HG03025 (cell line): ENCODE data around the gene CCDC138.

Experiments used
- ATAC-seq: cut with Tn5 transposase; IDR thresholded peaks from one replicate; pipeline ENCODE4 v1.9.1; 2021; ENCODE audit warnings: mild to moderate bottlenecking, moderate library complexity; ENCODE audit not compliant: unreplicated experiment, low FRiP score

Gene CCDC138

DNA sequence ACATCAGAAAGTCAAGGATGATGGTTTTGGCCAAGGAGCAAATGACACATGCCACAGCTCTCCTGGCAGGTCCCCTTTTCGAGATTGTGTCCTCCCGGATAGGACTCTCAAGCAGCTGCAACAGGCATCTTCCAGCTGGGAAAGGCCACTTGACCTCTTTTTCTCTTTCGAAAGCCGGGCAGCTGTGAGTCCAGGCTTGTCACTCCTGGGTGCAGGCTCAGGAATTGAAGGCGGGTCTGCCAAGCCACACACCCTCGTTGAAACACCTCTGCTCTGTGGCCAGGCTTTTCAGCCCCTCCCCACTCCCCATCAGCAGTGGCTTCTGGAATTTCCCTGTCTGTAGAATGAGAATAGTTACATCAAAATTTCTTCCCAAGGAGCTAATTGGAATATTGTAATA lies 98.0 kb downstream of the CCDC138 start:
- no peak for ATAC-seq

DNA sequence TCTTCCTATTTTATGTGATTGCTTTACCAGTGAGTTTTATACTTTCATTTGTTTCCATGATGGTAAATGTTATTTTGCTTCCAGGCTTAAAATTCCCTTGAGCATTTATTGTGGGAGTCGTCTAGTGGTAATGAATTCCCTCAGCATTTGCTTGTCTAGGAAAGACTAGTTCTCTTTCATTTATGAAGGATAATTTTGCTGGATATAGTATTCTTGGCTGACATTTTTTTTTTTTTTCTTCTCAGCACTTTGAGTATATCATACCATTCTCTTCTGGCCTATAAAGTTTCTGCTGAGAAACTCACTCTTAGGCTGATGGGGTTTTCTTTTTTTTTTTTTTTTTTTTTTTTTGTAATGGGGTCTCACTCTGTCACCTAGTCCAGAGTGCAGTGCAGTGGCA lies 103.3 kb downstream of the CCDC138 start:
- ATAC-seq, result no peak

- ATAC-seq, result no peak
These were observed 106.7 kb downstream of the CCDC138 start for GRCh38 chr2:108893277-108893676.

- no peak for ATAC-seq
These were observed 108.2 kb downstream of the CCDC138 start for GRCh38 chr2:108894766-108895165.

DNA sequence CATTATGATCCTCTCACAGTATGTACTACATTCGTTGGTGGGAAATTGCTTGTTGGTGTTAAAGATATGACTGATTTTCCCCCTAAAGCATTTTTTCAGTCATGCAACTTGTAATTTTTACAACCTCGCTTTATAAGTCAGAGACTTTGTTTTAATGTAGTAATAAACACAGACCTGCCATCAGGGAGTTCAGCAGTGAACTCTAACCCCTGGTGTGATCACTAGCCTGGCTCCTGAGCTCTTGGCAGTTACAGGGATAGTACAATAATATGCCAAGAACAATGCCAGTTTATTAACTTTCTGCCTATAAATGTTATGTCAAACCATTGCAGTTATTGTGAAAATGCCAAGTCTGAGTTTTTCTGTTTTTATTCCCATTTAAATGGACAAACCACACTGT lies 108.6 kb downstream of the CCDC138 start:
- ATAC-seq, result no peak

DNA sequence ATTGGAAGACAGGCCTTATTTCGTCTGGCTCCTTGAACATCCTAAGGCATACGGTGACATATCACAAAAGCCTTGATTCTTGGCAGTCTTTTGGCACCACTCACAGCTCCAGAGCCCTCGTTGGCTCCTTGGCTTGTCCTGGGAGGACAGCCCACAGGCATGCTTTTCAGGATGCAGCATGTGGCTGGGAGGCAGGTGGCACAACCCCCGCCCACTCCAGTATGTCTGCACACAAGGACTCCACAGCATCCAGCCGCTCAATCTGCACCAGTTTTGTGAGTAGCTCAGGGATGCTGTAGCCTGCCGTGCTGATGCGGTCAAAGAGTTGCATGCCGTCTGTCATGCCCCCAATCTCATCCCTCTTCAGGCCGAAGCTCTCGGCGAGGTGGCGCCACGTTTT lies 110.2 kb downstream of the CCDC138 start:
- ATAC-seq, result no peak

- no peak for ATAC-seq
These were observed 111.9 kb downstream of the CCDC138 start for GRCh38 chr2:108898315-108899082.

DNA sequence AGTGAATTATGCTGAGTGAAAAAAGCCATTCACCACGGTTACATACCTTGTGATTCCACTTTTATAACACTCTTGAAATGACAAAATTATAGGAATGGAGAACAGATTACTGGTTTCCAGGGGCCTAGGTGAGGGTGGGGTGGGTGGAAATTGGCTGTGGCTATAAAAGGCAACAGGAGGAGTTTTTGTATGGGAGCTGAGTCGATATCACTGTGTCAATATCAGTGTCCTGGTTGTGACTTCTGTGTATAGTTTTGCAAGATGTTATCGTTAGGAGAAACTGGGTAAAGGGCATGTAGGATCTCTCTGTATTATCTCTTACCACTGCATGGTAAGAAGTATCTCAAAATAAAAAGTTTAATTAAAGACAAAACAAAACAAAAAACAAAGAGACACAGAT lies 118.1 kb downstream of the CCDC138 start:
- ATAC-seq, result no peak

DNA sequence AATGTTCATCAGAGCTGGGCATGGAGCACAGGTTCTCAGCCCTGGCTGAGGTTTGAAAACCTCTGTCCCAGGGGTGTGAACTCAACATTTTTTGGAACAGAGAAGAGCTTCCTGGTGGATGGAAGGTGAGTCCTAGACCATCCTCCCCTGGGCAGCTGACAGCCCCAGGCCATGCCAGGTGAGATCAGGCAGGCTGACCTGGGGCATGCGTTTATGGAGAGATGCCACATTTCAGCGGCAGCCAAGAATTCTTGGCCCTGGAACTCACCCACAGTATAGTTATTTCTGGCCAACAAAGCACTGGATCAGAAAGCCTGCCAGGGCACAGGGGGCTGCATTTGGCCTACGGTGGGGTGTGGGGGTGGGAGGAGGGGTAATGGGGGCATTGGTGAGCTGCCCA lies 118.6 kb downstream of the CCDC138 start:
- ATAC-seq, result no peak

GRCh38 chr2:108905906-108906305 lies 119.3 kb downstream of the CCDC138 start:
- no peak for ATAC-seq

DNA sequence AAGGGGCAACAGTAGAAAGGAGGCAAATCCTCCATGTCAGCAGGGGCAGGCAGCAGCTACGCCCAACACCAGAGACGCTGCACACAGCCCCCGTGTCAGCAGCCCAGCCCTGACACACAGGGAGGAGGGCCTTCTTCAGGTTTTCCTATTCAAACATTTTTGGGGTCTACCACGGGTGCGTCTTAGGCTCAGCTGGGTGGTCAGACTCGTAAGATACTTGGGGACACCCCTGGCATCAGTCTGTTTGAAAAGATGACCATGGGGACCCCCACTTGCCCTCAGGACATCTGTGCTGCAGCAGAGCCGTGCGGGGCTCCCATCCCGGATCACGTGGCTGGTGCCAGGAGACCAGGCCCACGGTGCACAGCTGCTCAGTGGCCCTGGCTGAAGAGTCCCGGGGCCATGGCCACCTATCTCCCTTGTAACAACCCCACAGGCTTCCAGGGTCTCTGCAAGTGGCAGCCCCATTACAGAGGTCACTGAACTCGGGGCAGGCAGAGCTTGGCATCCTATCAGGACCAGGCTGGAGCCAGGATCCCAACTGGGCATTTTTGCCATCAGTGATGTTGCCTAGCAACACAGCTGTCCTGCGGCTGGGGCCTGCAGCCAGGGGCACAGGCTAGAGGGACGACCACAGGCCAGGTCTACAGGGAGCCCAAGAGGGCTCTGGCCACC lies 120.0 kb downstream of the CCDC138 start:
- ATAC-seq, result no peak

GRCh38 chr2:108907822-108908712 lies 121.5 kb downstream of the CCDC138 start:
- no peak for ATAC-seq

DNA sequence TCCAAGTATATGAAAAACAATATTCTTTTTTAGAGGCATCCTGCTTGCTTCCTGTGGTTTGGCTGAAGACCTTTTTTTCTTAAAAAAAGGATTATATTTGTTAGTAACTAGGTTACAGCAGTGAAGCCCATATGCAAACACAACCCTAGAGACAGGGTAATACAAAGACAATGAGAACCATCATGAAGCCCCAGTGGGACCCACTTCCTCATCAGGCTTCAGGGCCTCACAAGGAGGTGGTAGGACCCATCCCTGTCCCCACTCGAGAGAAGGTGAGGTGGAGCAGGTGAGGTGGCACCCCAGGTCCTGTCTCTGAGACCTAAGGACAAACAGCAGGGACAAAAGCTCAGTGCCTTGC lies 122.1 kb downstream of the CCDC138 start:
- ATAC-seq, result no peak

DNA sequence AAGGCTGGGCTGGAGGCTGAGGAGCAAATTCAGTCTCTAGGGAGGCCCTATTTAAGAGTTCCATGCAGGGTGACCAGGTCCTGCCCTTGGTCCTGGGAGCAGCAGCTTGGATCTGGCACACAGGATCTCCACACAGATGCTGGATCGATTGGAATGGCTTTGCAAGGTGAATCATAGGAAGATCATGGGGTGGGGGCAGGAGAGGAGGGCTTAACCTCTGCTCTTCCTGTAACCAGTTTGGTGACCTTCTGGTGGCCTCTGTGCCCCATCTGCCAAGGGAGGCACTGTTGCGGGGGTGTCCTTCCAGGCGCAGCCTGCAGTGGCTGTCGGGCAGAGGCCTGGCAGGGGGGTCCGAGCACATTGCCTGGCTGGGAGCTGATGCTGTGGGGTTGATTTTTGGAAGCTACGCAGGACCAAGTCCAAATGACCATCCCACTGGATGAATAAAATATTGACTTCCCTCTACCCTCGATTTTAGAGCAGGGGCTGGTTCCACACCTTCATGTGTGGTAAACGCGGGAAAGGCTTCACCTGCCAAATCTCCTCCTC lies 122.8 kb downstream of the CCDC138 start:
- ATAC-seq, result no peak

DNA sequence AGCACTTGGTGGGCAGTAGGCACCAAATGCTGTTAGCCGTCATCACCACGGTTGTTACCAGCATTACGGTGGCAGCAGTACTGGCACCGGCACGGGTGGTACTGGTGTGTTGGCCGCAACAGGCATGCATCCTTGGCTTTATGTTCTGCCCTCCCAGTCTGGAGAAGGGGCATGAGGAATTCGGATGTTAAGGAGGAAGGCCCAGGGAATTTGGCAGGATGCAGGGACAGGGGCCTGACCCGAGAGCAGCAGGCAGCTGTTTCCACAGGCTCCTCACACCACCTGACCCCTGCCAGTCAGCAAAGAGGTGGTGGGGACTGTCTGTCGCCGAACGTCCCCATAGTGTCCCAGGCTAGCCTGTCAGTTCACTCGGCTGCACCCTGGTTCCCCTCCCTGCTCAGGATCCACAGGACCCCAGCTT lies 123.5 kb downstream of the CCDC138 start:
- no peak for ATAC-seq

DNA sequence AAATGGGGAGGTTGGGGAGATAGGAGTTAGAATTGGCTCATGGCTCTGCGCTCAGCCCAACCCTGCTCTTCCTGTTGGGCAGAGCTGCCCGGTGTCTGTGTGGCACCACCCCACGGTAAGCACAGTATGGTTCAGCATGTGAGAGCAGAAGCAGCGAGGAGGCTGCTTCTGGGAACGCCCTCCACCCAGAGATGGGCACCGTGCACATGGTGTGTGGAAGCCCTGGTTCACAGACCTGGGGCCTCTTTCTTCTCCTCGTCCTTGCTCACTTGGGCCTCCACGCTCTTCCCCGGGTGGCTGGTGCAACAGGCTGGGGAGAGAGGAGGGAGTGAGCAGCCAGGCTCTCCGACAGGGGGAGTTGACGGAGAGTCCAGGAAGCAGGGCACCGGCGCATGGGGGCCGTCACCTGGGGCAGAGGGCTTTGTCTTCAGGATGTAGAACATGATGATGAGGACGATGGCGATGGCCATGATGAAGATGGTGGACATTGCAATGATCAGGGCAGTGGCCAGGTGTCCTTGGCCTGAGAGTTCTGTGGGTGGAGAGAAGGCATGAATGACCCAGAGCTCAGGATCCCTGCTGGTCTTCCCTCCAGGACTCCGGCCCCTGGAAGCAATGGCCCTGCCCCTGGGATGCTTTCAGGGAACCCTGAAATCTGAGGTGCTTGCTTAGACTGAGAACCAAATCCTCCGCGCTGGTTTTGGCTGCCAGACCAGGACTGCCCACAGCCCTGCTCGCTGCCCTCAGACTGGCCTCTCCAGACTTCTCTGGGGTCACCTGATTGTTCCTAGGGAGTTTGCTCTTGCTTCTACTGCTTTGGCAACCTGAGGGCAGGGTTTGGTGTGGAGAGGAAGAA lies 124.2 kb downstream of the CCDC138 start:
- no peak for ATAC-seq

DNA sequence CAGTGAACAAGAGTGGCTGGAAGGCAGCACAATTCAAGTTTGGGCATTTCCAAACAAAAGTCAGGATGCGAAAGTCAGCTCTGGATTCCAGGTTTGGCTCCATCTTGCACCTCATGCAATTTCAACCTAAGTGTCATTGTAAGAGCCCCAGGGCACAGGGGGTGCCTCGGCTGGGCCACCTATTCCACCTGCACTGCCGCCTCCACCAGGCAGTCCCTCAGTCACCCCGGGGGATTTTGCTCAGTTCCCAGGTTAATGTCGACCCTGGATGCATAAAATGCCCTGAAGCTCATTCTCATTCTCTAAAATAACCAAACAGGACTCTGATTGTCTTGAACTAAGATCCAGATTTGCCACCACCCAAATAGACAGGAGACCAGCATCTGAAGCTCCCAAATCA lies 124.8 kb downstream of the CCDC138 start:
- no peak for ATAC-seq

DNA sequence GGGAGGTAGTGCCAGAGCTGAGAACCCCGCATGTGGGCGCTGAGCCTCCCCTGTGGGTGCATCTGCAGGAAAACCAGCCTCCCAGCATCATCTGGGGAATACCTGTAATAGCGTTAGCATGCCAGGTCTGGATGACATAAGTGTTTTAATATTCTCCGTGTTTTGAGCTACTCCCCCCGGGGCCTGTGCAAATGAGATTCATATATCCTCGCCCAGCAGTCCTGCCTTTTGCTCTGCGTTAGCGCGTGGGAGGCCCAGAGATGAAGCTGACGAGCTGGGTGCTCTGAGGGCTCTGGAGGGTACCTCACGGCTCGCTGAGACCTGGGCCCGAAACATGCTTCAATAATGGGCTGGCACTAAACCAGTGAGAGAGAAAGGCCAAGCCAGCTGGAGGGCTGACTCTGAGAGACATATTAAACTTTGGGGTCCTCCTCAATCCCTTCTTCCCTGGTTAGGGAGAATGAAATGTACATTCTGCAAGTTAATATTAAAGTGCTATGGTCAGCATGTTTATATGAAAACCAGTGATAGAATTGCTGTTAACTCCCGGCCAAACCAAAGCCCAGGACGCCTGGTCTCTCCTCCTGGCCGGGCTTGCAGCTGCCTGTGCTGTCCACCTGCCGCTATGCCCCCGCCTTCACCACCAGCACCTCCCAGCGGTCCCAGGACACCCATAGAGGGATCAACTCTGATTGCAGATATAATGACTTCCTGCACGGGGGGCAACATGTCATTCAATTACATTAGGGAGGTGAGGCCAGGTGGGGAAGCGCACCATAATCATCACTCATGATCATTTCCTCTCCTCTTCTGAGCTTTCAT lies 125.4 kb downstream of the CCDC138 start:
- ATAC-seq, result no peak

GRCh38 chr2:108912629-108912902 lies 126.0 kb downstream of the CCDC138 start:
- no peak for ATAC-seq
